D721Med (cell line): ENCODE measurements around the gene ARPC1B.

Source experiments
- DNase-seq: peaks from one replicate; pipeline ENCODE4 v3.0.0; 2011; ENCODE audit warnings: low spot score; ENCODE audit not compliant: insufficient read length
- FAIRE-seq: peaks from 2 replicates; lab custom pipeline; 2011; peaks lifted over from hg19 to GRCh38; lab: Jason Lieb, UNC
- TF ChIP-seq, protein P1 (sequence below): IDR thresholded peaks from 2 replicates; pipeline ENCODE4 v1.5.1; 2012; ENCODE audit warnings: mild to moderate bottlenecking, control low read depth; ENCODE audit not compliant: insufficient read depth; ENCODE audit errors: missing control alignments

Gene ARPC1B

DNA sequence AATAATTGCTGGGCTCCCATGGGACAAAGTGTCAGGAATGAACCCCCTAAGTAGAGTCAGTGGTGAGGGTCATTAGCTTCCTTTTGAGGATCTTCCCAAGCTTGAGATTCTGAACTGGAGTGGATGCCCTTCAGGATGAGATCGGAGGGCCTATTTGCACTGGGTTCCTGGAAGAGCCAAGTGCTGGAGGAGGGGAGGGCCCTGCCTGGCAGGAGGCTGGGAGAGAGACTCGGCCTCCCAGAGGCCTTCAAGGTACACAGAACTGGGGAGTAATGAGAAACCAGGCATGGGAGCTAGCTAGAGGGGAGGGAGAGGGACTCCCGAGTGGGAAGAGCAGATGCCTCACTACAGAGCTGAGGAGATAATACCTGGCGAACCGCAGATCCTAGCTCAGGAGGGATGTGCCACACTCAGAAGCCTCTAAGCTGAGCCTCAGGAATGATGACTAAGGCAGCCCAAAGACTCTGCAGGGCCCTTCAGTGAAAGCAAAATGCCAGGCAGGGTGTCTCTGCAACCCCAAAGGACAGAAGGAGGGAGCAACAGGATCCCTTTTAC, 24.4 kb downstream of the ARPC1B start:
- DNase-seq (no peak), FAIRE-seq (no peak)
- TF ChIP-seq, protein P1, sequence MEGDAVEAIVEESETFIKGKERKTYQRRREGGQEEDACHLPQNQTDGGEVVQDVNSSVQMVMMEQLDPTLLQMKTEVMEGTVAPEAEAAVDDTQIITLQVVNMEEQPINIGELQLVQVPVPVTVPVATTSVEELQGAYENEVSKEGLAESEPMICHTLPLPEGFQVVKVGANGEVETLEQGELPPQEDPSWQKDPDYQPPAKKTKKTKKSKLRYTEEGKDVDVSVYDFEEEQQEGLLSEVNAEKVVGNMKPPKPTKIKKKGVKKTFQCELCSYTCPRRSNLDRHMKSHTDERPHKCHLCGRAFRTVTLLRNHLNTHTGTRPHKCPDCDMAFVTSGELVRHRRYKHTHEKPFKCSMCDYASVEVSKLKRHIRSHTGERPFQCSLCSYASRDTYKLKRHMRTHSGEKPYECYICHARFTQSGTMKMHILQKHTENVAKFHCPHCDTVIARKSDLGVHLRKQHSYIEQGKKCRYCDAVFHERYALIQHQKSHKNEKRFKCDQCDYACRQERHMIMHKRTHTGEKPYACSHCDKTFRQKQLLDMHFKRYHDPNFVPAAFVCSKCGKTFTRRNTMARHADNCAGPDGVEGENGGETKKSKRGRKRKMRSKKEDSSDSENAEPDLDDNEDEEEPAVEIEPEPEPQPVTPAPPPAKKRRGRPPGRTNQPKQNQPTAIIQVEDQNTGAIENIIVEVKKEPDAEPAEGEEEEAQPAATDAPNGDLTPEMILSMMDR: no peak

DNA sequence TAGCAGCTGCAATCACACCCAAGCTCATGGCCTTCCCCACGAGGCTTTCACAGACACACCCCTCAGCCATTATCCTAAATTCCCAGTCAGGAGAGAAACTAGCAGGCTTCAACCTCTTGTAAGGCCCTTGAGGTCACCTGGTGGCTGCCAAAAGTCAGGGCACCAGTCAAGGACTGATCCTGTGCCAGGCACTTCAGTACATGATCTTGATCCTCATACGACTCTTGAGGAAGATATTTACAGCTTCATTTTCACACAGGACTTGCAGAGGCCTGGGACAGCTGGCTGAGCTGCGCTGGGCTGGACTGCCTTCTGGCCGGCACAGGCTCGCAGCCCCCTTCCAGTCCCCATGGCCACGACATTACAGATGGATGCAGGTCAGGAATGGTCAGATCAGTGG, 25.1 kb downstream of the ARPC1B start:
- TF ChIP-seq, protein P1: no peak
- no peak for DNase-seq

DNA sequence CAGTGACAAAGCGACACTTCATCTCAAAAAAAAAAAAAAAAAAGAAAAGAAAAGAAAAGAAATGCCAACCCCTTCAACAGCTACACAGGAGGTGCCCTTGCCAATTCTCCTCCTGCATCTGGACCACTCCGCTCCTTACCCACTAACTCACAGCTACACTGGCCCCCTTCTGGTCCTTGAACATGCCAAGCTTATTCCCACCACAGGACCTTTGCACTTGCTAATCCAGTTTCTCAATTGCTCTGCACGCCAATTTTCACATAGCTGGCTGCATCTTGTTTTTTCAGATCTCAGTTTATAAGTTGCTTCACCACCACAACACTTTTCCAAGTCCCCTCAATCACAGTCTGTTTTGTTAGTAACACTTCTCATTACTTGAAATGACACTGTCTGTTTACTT, 28.3 kb downstream of the ARPC1B start:
- DNase-seq: no peak
- no peak for FAIRE-seq

More for the DNA sequence above, 25.1 kb downstream of the ARPC1B start:
- no peak for FAIRE-seq

DNA sequence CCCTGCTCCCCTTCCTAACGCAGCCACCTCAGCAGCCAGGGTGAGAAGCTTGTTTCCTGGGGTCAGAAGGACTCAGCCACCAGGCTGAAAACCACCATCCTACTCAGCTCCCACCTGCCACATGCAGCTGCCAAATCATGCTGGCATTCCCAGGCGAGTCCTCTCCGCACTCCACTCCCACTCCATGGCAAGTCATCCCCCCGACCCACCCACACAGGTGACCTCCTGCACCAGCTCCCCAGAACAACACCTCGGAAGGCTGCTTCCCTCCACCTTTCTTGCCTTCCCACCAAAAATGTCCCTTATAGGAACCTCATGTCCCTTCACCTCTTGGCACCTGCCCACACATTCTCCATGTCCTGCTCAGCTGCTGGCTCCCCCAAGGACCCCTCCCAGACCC, 29.2 kb downstream of the ARPC1B start:
- no peak for DNase-seq
- TF ChIP-seq, protein P1: no peak
- no peak for FAIRE-seq

More for the DNA sequence above, 28.3 kb downstream of the ARPC1B start:
- TF ChIP-seq, protein P1: no peak

DNA sequence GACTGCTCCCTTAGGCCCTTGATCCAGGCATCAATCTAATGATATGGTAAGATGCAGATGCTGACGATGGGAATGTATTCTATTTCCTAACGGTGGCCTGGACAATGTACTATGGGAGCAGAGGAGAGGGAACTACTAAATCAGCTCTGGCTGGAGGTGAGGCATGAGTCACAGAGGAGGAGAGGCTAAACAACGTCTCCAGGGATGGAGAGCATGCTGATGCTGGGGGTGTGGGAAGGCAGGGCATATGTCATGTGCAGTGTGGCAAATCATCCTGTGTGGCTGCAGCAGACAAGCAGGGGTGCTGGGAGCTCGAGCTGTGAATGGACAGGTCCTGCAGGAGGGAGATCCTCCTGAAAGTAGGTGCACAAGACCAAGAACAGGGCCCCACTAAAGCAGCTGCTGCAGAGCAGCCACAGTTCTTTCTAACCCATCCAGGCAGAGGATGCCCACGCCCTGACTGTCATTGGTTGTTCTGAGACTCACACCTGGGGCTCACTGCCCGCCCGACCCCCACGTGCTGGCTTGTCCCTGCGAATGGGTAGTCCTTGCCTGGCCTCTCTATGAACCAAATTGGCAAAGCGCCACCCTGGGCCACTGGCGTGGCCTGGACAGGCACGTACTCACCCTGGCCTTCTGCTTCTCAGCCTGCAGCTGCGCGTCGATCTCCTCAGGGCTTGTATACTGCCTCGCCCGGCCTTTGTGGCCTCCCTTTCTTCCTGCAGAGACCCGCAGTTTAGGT, 29.9 kb downstream of the ARPC1B start:
- FAIRE-seq (no peak), DNase-seq (no peak)
- TF ChIP-seq, protein P1: no peak

DNA sequence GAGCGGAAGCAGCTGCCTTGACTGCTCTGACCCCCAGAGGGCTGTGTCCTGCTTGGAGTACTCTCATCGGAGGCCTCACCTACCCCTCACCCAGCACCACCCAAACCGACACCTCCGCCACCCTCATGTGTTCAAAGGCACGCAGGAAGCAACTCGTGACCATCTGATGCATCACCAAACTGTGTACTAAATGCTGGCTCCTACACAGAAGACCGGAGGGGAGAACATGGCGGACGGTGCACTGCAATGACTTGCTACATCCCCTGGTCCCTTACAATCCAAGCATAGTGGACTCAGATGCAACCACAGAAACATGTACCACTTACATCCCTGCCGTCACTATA, 30.4 kb downstream of the ARPC1B start:
- DNase-seq (no peak), FAIRE-seq (no peak)
- TF ChIP-seq, protein P1: no peak

DNA sequence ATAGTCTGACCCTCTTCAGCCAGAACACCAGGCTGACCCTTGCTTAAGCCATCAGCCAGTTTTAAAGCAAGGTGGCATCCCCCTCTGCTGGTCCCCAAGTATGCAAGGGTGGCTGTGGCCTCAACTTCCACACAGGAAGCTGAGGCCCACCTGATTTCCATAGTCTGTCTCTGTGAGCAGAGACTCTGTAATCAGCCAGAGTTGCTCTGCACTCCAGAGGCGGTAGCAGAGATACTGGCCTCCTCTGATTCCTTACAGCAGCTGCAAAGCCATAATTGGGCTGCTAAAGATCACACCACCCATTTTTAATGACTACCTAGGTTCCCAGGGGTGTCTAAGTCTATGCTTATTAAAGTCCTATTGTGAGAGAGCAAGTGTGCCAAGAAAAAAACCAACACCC, 32.0 kb downstream of the ARPC1B start:
- FAIRE-seq (no peak), DNase-seq (no peak)
- TF ChIP-seq, protein P1: no peak
